DMS114 treated with DMSO at 0.1 percent for 48 hours (cell line): ENCODE measurements around the gene TXNDC17.
"Not testable (repeated sequence)": the region's sequence is repeated elsewhere in the genome, so short reads cannot be mapped to it uniquely, and the experiment has no call there.

ENCODE experiments used
- DNase-seq: peaks from one replicate; lab custom pipeline; 2025; ENCODE audit not compliant: unreplicated experiment; lab: John Stamatoyannopoulos, UW

TXNDC17 gene

GRCh38 chr17:6636616-6637457 lies 4.0 kb upstream of the TXNDC17 start:
- no peak for DNase-seq

DNA sequence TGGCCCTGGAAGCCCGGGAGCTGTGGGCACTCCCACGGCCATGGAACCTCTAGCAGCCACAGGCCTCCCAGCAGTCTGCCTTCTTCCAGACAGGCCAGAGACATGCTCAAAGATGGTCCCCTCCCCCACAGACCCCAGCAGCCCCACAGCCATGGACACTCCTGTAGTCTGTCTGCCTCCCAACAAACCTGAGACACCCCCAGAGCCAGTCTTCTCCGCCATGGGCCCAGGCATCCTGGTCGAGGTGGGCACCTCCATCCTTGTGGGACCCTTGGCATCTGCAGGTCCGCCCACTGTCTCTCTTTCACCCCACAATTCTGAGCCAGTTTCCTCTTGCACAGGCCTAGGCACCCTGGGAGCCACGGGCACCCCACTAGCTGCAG lies 3.4 kb upstream of the TXNDC17 start:
- no peak for DNase-seq

GRCh38 chr17:6638046-6638908 lies 2.6 kb upstream of the TXNDC17 start:
- no peak for DNase-seq

GRCh38 chr17:6639014-6639585 lies 1.8 kb upstream of the TXNDC17 start:
- DNase-seq = no peak

GRCh38 chr17:6639586-6640535 lies 999 bp upstream of the TXNDC17 start:
- DNase-seq = no peak

- peak; percentile 32 for DNase-seq
Observed at GRCh38 chr17:6641247-6641863, 495 bp downstream of the TXNDC17 start.

DNA sequence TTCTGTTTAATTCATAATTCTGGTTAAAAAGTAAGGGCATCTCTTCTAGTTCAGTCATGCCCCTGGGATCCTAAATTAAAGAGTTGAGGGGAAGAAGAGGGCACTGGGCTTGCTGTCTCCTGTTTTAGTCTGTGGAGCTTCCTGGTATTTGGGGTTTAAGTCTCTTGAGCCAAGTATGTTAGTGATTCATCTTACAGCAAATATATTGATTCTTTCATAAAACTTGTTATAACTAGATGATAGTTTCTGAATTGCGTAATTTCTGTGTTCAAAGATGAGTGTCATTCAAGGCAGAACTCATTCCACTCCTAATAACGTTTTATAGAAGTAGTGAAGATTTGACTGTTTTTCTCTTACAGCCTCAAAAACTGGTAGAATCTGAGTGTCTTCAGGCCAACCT lies 1.7 kb downstream of the TXNDC17 start:
- no peak for DNase-seq

GRCh38 chr17:6643451-6644125 lies 2.7 kb downstream of the TXNDC17 start:
- no peak for DNase-seq

- no peak for DNase-seq
Observed at GRCh38 chr17:6648181-6648580, 7.3 kb downstream of the TXNDC17 start.

- peak; percentile 87 for DNase-seq
Observed at GRCh38 chr17:6651354-6651918, 10.6 kb downstream of the TXNDC17 start, which contains the start of the genes C17orf100 and MED31. TSS of gene C17orf100 (plus strand) at chr17:6651762. CDS start at chr17:6651914, 152 bp downstream. TSS of gene MED31 (minus strand) at chr17:6651605. CDS start at chr17:6651528, 77 bp downstream.

- no peak for DNase-seq
Observed at GRCh38 chr17:6651919-6652452, 11.1 kb downstream of the TXNDC17 start.

- DNase-seq = no peak
Observed at GRCh38 chr17:6654841-6655731, 14.2 kb downstream of the TXNDC17 start.

DNA sequence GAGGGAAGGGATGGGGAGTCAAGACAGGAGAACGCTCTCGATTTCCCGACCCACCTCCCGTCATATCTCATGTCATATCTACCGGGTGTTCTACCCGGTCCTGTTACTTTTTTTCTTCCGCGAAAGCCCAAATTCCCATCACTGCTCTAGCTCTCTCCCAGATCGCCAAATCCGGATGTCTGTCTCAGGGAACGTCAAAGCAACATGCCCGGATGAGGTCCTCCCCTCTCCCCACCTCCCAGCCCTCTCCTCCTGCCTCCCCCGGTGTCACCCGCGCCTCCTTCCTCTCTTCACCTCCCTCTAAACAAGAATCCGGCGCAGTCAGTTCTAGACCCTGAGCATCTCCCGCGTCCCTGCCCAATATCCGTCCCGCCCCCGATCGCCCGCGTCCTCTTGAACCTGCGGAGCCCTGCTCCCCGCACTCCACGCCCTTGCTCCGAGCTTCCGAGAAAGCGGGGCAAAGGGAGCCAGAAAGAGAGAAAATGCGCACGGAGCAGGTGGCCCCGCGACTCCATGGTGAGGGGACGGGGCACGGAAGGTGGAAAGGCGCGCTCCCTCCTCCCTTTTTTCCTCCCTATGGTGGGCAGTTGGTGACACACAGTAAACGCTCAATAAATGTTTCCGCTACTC lies 15.0 kb downstream of the TXNDC17 start:
- not testable (repeated sequence) for DNase-seq

GRCh38 chr17:6656797-6657632 lies 16.2 kb downstream of the TXNDC17 start:
- not testable (repeated sequence) for DNase-seq

DNA sequence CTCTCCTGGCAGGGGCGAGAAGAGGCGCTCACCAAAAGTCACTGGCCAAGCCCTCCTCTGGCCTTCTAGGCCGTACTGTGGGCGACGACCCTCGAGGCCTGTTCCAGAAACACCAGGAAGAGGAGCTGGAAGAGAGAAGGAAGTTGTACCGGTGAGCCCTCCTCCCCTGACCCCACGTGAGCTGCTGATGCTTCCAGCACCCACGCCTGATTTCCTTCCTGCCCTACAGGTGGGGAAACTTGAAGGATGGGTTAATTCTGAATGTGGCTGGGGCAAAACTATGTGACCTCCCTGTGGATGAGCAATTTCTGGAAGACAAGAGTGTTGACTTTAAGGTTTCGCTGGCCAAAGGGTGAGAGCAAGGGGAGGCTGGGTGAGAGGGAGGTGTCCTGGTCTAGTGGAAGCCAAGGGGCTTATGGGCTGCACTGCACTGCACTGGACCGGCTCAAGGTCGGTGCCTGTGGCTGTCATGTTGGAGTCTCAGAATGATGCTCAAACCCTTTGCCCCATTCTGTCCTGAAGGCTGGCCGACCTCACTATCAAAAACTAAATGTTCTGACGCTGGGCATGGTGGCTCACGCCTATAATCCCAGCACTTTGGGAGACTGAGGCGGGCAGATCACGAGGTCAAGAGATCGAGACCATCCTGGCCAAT lies 16.9 kb downstream of the TXNDC17 start:
- no peak for DNase-seq

DNA sequence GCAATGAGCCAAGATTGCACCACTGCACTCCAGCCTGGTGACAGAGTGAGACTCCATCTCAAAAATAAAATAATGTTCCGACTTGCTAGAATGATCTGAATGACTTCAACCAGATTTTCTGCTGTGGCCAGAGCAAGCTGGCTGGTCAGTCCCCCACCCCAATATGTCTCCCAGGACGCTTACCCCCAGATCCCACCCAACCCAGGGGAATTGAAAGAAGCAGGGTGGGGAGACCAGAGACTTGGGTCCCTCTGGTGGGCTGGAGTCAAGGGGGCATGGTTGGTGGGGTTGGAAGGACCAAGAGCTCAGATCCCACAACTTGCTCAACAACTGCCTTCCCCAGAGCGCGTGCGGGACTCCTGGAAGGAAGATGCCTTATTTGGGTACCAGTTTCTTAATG lies 17.6 kb downstream of the TXNDC17 start:
- not testable (repeated sequence) for DNase-seq
